ENCODE data around the gene COL15A1. TPM values are rescaled to one million over a fixed set of nuclear protein-coding genes. Genes with fewer than 3 reads are reported as not detected.

Gene COL15A1
- total and polyA plus RNA-seq, 2 of the 8 experiments (the other 6 are each of a cell fraction or from before 2014, with no cell fraction given): 0.12 to 0.15 TPM

DNA sequence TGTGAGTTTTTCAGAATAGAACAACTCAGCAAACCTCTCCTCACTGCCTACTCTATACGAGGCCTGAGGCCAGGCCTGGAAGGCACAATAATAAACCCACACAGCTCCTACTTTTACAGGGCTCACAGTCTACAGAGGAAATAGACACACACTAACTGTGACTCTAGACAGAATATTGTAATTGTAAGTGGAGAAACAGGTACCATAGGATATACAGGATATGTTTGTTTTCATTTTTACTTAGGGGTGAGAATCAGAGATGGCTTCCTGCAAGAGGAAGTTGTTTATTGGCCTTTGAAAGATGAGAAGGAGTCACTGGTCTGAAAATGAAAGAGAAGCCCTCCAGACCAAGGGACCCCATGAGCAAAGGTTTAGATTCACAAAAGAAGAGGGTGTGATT is 125.4 kb downstream of the COL15A1 start:
- no peak overlapping the region for H3K14ac ChIP-seq (ENCODE audit: insufficient read length)
- H3K27ac ChIP-seq (ENCODE audit: low read depth, low read length): no peak overlapping the region
- DNase-seq (ENCODE audit: low read depth in 1 of 2, low spot score in 2 of 2): no peak
- no peak overlapping the region for H3K18ac ChIP-seq (ENCODE audit: extremely low read depth, low read length)
- FAIRE-seq: no peak
- H2BK5ac ChIP-seq (ENCODE audit: low read depth, low read length): no peak overlapping the region
- POLR2A ChIA-PET (ENCODE audit: partially characterized antibody): no interaction called here
- no peak for TF ChIP-seq SP1 (IDR thresholded peaks at IDR 0.05; ENCODE audit: low read depth, low read length)
- no peak for TF ChIP-seq SP4 (IDR thresholded peaks at IDR 0.05; ENCODE audit: low read length)
- no peak for TF ChIP-seq POU5F1 (IDR thresholded peaks at IDR 0.05; ENCODE audit: low read depth, low read length)
- no peak for TF ChIP-seq SIN3A (conservative IDR thresholded peaks at IDR 0.05 in 1 of 2, IDR thresholded peaks at IDR 0.05 in 1 of 2; ENCODE audit: low read depth in 1 of 2, low read length in 2 of 2)
- TF ChIP-seq BRCA1 (IDR thresholded peaks at IDR 0.05; ENCODE audit: low read depth, low read length): no peak
- no peak for TF ChIP-seq JUND (IDR thresholded peaks at IDR 0.05; ENCODE audit: low read length)
- TF ChIP-seq, protein P1, sequence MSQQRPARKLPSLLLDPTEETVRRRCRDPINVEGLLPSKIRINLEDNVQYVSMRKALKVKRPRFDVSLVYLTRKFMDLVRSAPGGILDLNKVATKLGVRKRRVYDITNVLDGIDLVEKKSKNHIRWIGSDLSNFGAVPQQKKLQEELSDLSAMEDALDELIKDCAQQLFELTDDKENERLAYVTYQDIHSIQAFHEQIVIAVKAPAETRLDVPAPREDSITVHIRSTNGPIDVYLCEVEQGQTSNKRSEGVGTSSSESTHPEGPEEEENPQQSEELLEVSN (IDR thresholded peaks at IDR 0.05): no peak
- no peak for TF ChIP-seq EGR1 (IDR thresholded peaks at IDR 0.05; ENCODE audit: borderline replicate concordance, low read depth, low read length)
- no peak for TF ChIP-seq TBP (IDR thresholded peaks at IDR 0.05; ENCODE audit: low read depth, low read length)
- no peak for TF ChIP-seq CHD1 (IDR thresholded peaks at IDR 0.05; ENCODE audit: low read depth, low read length)
- H4K8ac ChIP-seq (ENCODE audit: extremely low read depth, insufficient read depth, low read length): no peak overlapping the region
- no peak overlapping the region for H3K4ac ChIP-seq (replicated peaks; ENCODE audit: insufficient read length, low read depth, low read length)
- H3K9ac ChIP-seq (replicated peaks in 1 of 4; ENCODE audit: extremely low read depth in 1 of 4, low read depth in 3 of 4, low read length in 3 of 4): no peak overlapping the region
- no peaks in the 10 kb centered on the region for H3K79me1 ChIP-seq (ENCODE audit: low read depth, low read length)
- no peaks in the 10 kb centered on the region for H3K36me3 ChIP-seq (ENCODE audit: control insufficient read depth in 2 of 4, insufficient read depth in 4 of 4, low read length in 3 of 4)
- no peak overlapping the region for H2BK15ac ChIP-seq (ENCODE audit: low read length)
- no peak overlapping the region for H2BK12ac ChIP-seq (ENCODE audit: low read depth, low read length)
- H4K5ac ChIP-seq (ENCODE audit: insufficient read length, low read depth, low read length): no peak overlapping the region
- no peak overlapping the region for H3K4me2 ChIP-seq (ENCODE audit: insufficient read depth in 1 of 2, low read depth in 2 of 2, low read length in 2 of 2)
- H2AFZ ChIP-seq (ENCODE audit: low read length): no peak overlapping the region
- no peaks in the 10 kb centered on the region for H3K9me3 ChIP-seq (ENCODE audit: insufficient read depth in 2 of 2, low read depth in 1 of 2, low read length in 1 of 2)
- no peaks in the 10 kb centered on the region; the same call in 1 of the 2 replicates for H3K23me2 ChIP-seq (ENCODE audit: low read depth, low read length)
- H3K79me2 ChIP-seq (ENCODE audit: control insufficient read depth in 1 of 2, insufficient read depth in 2 of 2, low read length in 2 of 2): no peaks in the 10 kb centered on the region
- H2BK120ac ChIP-seq (replicated peaks; ENCODE audit: low read depth, low read length): no peak overlapping the region
- H3K27me3 ChIP-seq (replicated peaks in 1 of 4; ENCODE audit: control insufficient read depth in 3 of 4, extremely low read depth in 1 of 4, insufficient read depth in 3 of 4, low read length in 3 of 4): no peaks in the 10 kb centered on the region
- H4K20me1 ChIP-seq (replicated peaks in 1 of 2; ENCODE audit: control insufficient read depth in 1 of 2, insufficient read depth in 2 of 2, low read length in 2 of 2): no peaks in the 10 kb centered on the region
- H3K23ac ChIP-seq (ENCODE audit: insufficient read length): no peak overlapping the region
- no peak overlapping the region for H4K91ac ChIP-seq (replicated peaks; ENCODE audit: insufficient read length, low read length)
- H3K4me1 ChIP-seq (replicated peaks in 1 of 4; ENCODE audit: control insufficient read depth in 3 of 4, insufficient read depth in 4 of 4, low read length in 3 of 4): no peaks in the 10 kb centered on the region
- CTCF ChIA-PET (ENCODE audit: partially characterized antibody): interaction anchor here (1.0 kb wide), 1 partner anchor 19 kb away, joined by 3 read pairs; no protein-coding TSS in a partner anchor
- no peak overlapping the region for H2BK20ac ChIP-seq (ENCODE audit: low read length)
- no peak overlapping the region for H3K56ac ChIP-seq (replicated peaks; ENCODE audit: insufficient read length, low read depth, low read length)
- H3K4me3 ChIP-seq (ENCODE audit: extremely low read depth in 1 of 4, insufficient read depth in 2 of 4, low read depth in 3 of 4, low read length in 4 of 4): no peak overlapping the region
- H2AK5ac ChIP-seq (ENCODE audit: low read depth, low read length): no peak overlapping the region
- 88% methylated on average over 1 of the region's 1 CpG; no CpG with 5 or more reads in 1 of the 2 experiments for WGBS, 2 experiments (ENCODE audit: extremely low coverage in 1 of 2, insufficient coverage in 1 of 2, insufficient read length in 1 of 2, insufficient replicate concordance in 2 of 2, low coverage in 1 of 2, low lambda C conversion rate in 2 of 2, missing lambda C conversion rate in 1 of 2)

All from H1 (cell line).